Peyer's patch (tissue), 4 donors: ENCODE data around the gene PPP1CA. TPM values are rescaled to one million over a fixed set of nuclear protein-coding genes. Genes with fewer than 3 reads are reported as not detected.

Experiments used
- DNase-seq, 3 donors: peaks; one replicate each; pipeline ENCODE4 v3.0.0-alpha.2; 2017 to 2019
- H3K27ac ChIP-seq, 4 donors: fragments of 200-600 bp; sonication (generic); one replicate each; pipeline ENCODE4 v1.5.1; 2016 to 2019
- H3K27me3 ChIP-seq, 2 donors: fragments of 200-600 bp; sonication (generic); one replicate each; pipeline ENCODE4 v1.5.1; 2019
- H3K36me3 ChIP-seq, 3 donors: fragments of 200-600 bp; sonication (generic); one replicate each; pipeline ENCODE4 v1.5.1; 2016 to 2019
- H3K4me1 ChIP-seq, 4 donors: fragments of 200-600 bp; sonication (generic); one replicate each; pipeline ENCODE4 v1.5.1; 2016 to 2019
- H3K4me3 ChIP-seq, 4 donors: fragments of 200-600 bp; sonication (generic); 1 replicate in 3 of 4; 2 replicates in 1 of 4; pipeline ENCODE4 v1.5.1; 2016 to 2019; ENCODE audit warnings: mild to moderate bottlenecking in 1 of 4
- H3K9me3 ChIP-seq, 4 donors: fragments of 200-600 bp; sonication (generic); one replicate each; pipeline ENCODE4 v1.5.1; 2016 to 2019; ENCODE audit warnings: mild to moderate bottlenecking in 1 of 4
- POLR2A ChIP-seq, 2 donors: fragments of 450-650 bp; IDR thresholded peaks; one replicate each; pipeline ENCODE4 v1.5.1; 2017; ENCODE audit warnings: antibody characterized with exemption in 2 of 2, mild to moderate bottlenecking in 2 of 2, moderate library complexity in 2 of 2
- total RNA-seq, 4 donors: library from RNA; depleted of rRNA; stranded (reverse); fragments of >200 nt; gene quantifications; one replicate each; pipeline ENCODE4 v1.1.0, GENCODE V29; 2016
- TF ChIP-seq, protein P1 (sequence below), 6 experiments: fragments of 450-650 bp in 4 of 6; fragments of 200-600 bp in 2 of 6; sonication (generic) in 1 of 6; IDR thresholded peaks; one replicate each; pipeline ENCODE4 v1.5.1; 2017 to 2019; ENCODE audit warnings: antibody characterized with exemption in 6 of 6, mild to moderate bottlenecking in 3 of 6, moderate library complexity in 1 of 6

The PPP1CA gene
- total RNA-seq, 4 donors from 2014 or later = 156 to 213 (median 177) TPM

DNA sequence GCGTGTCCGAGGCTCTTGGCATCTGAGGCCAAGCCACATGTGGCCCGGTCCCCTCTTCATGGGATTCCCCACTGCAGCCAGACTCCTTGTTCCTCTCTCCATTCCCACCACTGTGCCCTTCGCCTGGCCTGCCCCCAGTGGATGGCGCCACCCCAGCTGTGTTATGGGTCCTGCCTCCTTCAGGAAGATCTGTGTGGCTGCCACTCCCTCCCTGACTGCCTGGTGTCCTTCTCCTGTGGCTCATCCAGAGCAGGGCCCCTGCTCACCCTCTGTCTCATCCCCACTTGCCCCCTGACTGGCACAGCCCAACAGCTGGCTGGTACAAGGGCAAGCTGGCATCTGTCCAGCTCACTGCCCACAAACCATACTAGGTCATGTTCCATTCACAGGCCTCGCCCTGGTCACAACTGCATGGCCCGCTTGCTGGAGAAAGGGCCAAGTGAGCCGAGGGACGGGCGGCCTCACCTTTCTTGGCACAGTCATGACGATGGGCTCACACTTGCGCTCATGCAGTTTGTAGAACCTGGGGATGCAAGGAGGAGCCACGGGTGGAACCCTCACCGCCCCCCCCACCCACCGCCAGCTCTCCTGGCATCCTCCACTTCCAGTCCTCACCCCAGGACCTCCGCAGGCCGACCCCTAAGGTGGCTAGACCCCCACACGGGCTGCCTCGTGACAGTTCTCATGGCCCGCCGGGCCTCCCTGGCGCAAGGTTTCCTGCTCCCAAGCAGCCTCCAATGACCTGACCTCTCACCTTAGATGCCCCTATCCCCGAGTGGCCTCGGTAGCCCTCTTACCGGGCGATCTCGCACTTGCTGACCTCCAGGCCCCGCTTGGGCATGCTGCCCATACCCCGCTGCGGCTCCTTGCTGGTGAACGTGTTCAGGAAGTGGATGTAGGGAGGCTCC is 37.9 kb upstream of the PPP1CA start:
- no peak for TF ChIP-seq POLR2A (IDR thresholded peaks at IDR 0.05)
- TF ChIP-seq, protein P1, sequence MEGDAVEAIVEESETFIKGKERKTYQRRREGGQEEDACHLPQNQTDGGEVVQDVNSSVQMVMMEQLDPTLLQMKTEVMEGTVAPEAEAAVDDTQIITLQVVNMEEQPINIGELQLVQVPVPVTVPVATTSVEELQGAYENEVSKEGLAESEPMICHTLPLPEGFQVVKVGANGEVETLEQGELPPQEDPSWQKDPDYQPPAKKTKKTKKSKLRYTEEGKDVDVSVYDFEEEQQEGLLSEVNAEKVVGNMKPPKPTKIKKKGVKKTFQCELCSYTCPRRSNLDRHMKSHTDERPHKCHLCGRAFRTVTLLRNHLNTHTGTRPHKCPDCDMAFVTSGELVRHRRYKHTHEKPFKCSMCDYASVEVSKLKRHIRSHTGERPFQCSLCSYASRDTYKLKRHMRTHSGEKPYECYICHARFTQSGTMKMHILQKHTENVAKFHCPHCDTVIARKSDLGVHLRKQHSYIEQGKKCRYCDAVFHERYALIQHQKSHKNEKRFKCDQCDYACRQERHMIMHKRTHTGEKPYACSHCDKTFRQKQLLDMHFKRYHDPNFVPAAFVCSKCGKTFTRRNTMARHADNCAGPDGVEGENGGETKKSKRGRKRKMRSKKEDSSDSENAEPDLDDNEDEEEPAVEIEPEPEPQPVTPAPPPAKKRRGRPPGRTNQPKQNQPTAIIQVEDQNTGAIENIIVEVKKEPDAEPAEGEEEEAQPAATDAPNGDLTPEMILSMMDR (IDR thresholded peaks at IDR 0.05) = peak in 2 of 6 experiments; percentile 13 to 22
- Histone ChIP-seq H3K36me3 (peaks cover 0 to 66% (median 0%) of the 10 kb centered on the region in 3 donors), H3K4me1 (peaks cover 0 to 57% (median 43%) of the 10 kb centered on the region in 4 donors), H3K4me3 (peak overlapping the region in 1 of 4 donors; percentile 81), H3K27me3 (no peaks in the 10 kb centered on the region), H3K27ac (peak overlapping the region; percentile 44 to 99 (median 78)), H3K9me3 (no peaks in the 10 kb centered on the region)
- peak in 2 of 3 donors; percentile 64 to 72 for DNase-seq

DNA sequence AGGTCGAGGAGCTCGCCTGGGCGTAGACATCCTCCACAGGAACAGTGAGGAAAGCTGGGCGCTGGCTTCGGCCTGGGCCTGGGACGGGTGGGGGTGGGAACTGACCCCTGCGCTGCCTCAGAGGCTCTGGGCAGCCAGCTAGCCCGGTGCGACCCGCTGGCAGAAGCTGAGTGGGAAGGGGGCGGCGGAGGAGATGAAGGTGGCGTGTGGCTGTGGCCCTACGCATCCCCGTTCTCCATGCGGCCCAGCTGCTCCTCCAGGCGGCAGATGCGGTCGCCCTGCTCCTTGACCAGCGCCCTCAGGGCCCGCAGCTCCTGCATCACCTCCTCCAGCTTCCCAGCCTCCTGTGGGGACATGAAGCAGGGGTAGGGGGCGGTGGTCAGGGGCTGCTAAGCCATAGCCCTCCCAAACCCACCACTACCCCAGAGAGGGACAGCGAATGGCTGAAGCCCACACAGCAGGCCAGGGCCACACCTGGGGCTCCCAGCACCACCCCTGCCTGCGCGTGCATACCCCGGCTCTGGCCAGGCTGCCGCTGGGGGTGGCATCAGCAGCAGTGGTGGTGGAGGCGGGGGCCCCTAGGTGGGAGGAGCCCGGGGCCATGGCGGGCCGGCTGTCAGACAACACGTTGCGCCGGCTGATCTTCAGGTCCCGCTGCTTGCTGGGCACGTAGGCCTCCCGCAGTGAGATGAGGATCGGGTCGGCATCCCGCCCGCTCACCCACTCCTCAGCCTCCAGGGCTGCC is 36.7 kb upstream of the PPP1CA start:
- Histone ChIP-seq H3K9me3 (no peaks in the 10 kb centered on the region), H3K4me3 (peak overlapping the region; percentile 49 to 81 (median 64)), H3K4me1 (peaks cover 0 to 65% (median 40%) of the 10 kb centered on the region in 4 donors), H3K27ac (peak overlapping the region; percentile 83 to 99 (median 88)), H3K36me3 (peaks cover 0 to 78% (median 0%) of the 10 kb centered on the region in 3 donors), H3K27me3 (no peaks in the 10 kb centered on the region)
- DNase-seq = peak in 2 of 3 donors; percentile 89 to 91
- TF ChIP-seq, protein P1 (IDR thresholded peaks at IDR 0.05) = no peak
- TF ChIP-seq POLR2A (IDR thresholded peaks at IDR 0.05) = peak in 1 of 2 donors; percentile 10

DNA sequence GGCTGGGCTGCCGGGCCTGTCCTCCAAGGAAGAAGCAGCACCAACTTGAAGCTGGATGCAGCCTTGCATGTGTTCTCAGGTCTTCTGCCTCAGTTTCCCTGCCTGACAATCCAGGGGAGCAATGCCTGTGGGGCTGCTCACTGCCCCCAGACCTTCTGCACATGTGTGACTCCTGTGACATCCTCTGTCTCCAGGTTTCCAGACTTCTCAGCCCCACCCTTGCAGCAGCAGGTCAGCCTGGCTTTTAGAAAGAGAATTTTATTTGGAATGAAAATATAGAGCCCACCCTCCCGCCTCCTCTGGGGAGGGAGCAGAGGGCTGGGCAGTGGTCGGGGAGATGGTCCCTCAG is 36.1 kb upstream of the PPP1CA start:
- TF ChIP-seq, protein P1 (IDR thresholded peaks at IDR 0.05) = no peak
- TF ChIP-seq POLR2A (IDR thresholded peaks at IDR 0.05) = no peak
- no peaks in the 10 kb centered on the region for H3K27me3 ChIP-seq
- peaks cover 0 to 64% (median 39%) of the 10 kb centered on the region in 4 donors for H3K4me1 ChIP-seq
- H3K36me3 ChIP-seq = peaks cover 0 to 84% (median 0%) of the 10 kb centered on the region in 3 donors
- no peaks in the 10 kb centered on the region for H3K9me3 ChIP-seq
- H3K4me3 ChIP-seq = peak overlapping the region; percentile 49 to 81 (median 64)
- no peak for DNase-seq
- H3K27ac ChIP-seq = peak overlapping the region; percentile 83 to 99 (median 88)

DNA sequence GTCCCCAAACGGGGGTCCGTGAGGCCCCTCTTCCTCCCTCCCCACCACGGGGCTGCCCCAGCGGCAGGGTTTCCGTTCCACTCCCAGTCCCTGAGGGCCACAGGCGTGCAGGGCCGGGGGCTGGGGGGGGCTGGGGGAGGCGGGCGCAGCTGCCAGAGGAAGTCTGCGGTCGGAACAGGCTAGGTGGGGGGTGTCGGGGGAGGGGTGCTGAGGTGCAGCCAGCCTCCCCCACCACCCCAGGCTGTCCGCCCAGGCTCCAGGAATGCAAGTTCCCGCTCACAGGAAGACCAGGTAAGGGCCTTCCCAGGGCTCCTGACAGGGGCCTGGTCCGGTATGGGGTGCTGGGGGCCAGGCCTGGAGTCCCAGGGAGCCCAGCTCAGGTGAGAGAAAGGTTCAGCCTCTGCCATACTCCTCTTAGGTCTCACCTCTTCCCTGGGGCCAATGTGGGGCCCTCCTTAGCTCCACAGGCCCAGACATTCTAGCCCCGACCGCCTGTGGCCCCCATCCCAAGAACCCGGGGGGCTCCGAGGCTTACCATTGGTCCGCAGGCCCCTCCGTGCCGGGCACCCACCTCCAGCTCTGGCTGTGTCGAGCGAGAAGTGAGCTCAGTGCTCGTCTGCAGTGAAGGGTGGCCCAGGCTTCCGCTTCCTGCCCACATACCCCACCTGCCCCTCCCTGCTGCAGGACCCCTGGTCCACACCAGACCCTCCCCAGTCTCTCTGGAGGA is 35.6 kb upstream of the PPP1CA start, which contains the start of gene PTPRCAP:
Gene PTPRCAP, minus strand, starts transcription at position 601 of the 727 bp plus-strand sequence. Its CDS starts 63 bp downstream, at position 538.
- no peaks in the 10 kb centered on the region for H3K27me3 ChIP-seq
- peak within 1 kb of the TSS; percentile 49 to 81 (median 64) for H3K4me3 ChIP-seq
- H3K4me1 ChIP-seq = peaks cover 0 to 58% (median 34%) of the 10 kb centered on the region in 4 donors
- H3K36me3 ChIP-seq = peaks cover 0 to 89% (median 0%) of the 10 kb centered on the region in 3 donors
- peak within 1 kb of the TSS; percentile 83 to 99 (median 88) for H3K27ac ChIP-seq
- DNase-seq = peak in 2 of 3 donors; percentile 93
- no peaks in the 10 kb centered on the region for H3K9me3 ChIP-seq
- TF ChIP-seq, protein P1 (IDR thresholded peaks at IDR 0.05) = no peak
- peak; percentile 20 to 43 for TF ChIP-seq POLR2A (IDR thresholded peaks at IDR 0.05)
